ENCODE data around the gene DCBLD2. TPM values are rescaled to one million over a fixed set of nuclear protein-coding genes. Genes with fewer than 3 reads are reported as not detected.

The DCBLD2 gene
- total RNA-seq, 2 donors from 2014 or later = 15.3 to 22.4 TPM

DNA sequence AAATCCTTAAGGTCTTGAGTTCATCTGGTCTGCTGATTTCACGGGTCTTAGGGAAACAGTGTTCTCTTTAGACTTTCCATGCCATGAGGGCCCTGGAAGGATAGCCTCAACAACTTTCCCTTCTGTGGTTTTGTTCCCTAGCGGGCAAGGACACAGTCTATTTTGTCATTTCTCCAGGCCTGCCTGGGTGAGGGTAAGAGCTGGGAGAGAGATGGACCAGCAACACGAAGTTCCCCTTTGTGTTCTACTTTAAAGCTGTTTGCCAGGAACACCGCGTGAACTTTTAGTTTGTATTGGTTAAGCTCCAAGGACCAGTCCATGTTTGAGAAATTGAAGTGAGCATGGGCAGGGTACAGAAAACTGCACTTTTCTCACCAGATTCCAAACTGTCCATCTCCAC, 117.5 kb downstream of the DCBLD2 start:
- 21 to 24% methylated on average over 5 of the region's 5 CpGs for WGBS, 2 donors
- H3K4me1 ChIP-seq = peaks cover 32% of the 10 kb centered on the region
- no peak overlapping the region for H3K4me3 ChIP-seq
- ATAC-seq (peak; percentile 59), DNase-seq (peak in 3 of 4 donors; percentile 29 to 52 (median 43))
- no peaks in the 10 kb centered on the region for H3K27me3 ChIP-seq
- no peak for TF ChIP-seq POLR2A (IDR thresholded peaks at IDR 0.05)
- TF ChIP-seq, protein P1, sequence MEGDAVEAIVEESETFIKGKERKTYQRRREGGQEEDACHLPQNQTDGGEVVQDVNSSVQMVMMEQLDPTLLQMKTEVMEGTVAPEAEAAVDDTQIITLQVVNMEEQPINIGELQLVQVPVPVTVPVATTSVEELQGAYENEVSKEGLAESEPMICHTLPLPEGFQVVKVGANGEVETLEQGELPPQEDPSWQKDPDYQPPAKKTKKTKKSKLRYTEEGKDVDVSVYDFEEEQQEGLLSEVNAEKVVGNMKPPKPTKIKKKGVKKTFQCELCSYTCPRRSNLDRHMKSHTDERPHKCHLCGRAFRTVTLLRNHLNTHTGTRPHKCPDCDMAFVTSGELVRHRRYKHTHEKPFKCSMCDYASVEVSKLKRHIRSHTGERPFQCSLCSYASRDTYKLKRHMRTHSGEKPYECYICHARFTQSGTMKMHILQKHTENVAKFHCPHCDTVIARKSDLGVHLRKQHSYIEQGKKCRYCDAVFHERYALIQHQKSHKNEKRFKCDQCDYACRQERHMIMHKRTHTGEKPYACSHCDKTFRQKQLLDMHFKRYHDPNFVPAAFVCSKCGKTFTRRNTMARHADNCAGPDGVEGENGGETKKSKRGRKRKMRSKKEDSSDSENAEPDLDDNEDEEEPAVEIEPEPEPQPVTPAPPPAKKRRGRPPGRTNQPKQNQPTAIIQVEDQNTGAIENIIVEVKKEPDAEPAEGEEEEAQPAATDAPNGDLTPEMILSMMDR (IDR thresholded peaks at IDR 0.05) = no peak
- intact Hi-C loops (cut with DNase I) = no loop called here
- H3K9me3 ChIP-seq = no peaks in the 10 kb centered on the region
- peak overlapping the region in 1 of 4 donors; percentile 60 for H3K27ac ChIP-seq
- H3K36me3 ChIP-seq (replicated peaks in 1 of 2; ENCODE audit: insufficient read depth in 1 of 2, low read depth in 2 of 2) = no peaks in the 10 kb centered on the region

DNA sequence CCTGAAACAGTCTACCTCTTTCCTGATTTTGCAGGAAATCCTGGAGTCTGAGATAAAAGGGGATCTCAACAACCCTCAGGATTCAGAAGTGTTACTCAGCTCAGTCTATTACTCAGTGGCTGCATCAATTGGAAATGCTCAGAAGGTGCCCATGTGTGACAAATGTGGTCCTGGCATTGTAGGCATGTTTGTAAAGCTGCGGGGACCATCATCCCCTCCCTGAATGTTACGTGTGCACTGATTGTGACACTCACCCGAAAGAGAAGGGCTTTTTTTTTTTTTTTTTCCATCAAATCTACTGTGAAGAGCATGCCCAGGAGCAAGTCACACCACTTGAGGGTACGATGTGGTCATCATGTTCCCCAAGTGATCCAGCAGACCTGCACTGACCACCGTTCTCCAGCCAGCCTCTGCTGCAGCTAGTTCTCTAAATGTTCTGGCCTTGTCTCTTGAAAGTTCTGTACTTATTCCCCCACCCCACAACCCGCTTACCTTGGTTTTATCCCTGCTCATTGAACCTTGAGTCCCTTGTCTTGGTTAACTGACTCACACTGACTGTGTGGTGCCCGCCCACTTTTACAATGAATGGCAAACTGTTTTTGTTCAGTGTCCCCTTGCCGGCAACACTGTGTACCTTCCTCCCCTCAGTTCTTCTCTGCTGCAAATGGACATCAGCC, 118.5 kb downstream of the DCBLD2 start:
- ATAC-seq (no peak), DNase-seq (no peak)
- H3K27ac ChIP-seq = no peak overlapping the region
- no peaks in the 10 kb centered on the region for H3K36me3 ChIP-seq (replicated peaks in 1 of 2; ENCODE audit: insufficient read depth in 1 of 2, low read depth in 2 of 2)
- peaks cover 42% of the 10 kb centered on the region for H3K4me1 ChIP-seq
- H3K4me3 ChIP-seq = no peak overlapping the region
- TF ChIP-seq, protein P1 (IDR thresholded peaks at IDR 0.05) = no peak
- TF ChIP-seq POLR2A (IDR thresholded peaks at IDR 0.05) = no peak
- H3K27me3 ChIP-seq = no peaks in the 10 kb centered on the region
- intact Hi-C loops (cut with DNase I) = no loop called here
- H3K9me3 ChIP-seq = no peaks in the 10 kb centered on the region
- 77 to 82% methylated on average over 8 of the region's 8 CpGs for WGBS, 2 donors

DNA sequence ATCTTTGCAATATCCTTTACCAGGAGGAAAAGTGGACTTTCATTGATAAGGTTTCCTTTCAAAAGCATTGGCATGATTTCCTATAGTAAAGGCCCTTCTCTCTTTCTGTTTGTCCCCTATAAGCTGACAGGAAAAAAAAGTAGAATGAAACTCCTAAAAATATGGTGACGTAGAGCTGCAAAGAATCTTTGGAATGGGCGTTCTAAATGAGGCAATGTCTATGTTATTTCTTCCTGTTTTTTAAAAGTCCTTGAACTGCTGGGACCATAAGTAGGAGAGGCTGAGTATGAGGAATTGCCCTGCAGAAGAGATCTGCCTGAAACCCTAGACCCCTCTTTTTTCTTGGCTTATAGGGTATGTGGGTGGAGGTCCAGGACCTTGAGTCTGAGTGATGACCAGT, 121.2 kb downstream of the DCBLD2 start:
- intact Hi-C loops (cut with DNase I) = no loop called here
- Histone ChIP-seq H3K36me3 (replicated peaks in 1 of 2; ENCODE audit: insufficient read depth in 1 of 2, low read depth in 2 of 2) (no peaks in the 10 kb centered on the region), H3K27me3 (no peaks in the 10 kb centered on the region), H3K9me3 (no peaks in the 10 kb centered on the region), H3K4me3 (no peak overlapping the region), H3K27ac (peak overlapping the region in 2 of 4 donors; percentile 31), H3K4me1 (peaks cover 52% of the 10 kb centered on the region)
- no peak for DNase-seq
- no peak for TF ChIP-seq POLR2A (IDR thresholded peaks at IDR 0.05)
- TF ChIP-seq, protein P1 (IDR thresholded peaks at IDR 0.05) = no peak
- WGBS, 2 donors = 83% methylated on average over 2 of the region's 2 CpGs
- no peak for ATAC-seq

DNA sequence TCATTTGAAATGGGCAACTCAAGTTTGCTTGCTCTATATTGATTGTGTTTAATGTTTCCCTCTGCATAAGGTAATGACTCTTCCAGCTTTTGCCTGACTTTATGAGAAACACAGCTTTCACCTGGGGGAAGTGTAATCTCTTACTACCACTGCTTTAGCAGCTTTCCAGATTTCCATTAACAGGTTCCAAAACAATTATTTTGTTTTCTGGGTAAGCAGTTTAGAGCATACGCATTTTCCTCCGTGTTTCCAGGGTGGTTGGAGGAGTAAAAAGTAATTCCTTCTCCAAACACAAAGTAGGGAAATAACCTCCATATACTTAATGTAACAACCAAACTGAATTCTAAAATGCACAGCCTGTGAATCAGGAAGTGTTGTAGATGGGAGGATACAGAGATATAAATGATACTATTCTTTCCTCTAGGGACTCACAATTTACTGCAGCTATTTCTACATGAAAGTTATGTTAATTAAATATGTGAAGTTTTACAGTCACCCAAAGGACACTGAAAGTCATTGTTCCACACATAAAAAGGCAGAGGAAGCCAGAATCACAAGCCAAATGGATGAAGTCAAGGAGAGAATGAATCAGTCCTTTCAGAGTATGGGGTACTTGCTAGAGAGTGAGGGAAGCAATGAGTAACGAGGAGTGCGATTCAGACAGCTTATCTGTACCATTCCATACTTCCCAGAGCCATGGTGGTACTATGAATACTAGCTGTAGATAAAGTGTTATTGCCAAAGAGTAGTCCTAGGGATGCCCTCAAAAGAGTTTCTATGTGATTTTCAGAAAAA, 121.8 kb downstream of the DCBLD2 start:
- no peak overlapping the region for H3K4me3 ChIP-seq
- intact Hi-C loops (cut with DNase I) = no loop called here
- H3K27ac ChIP-seq = peak overlapping the region in 3 of 4 donors; percentile 25 to 69 (median 31)
- no peaks in the 10 kb centered on the region for H3K27me3 ChIP-seq
- 49 to 56% methylated on average over 4 of the region's 4 CpGs for WGBS, 2 donors
- H3K36me3 ChIP-seq (replicated peaks in 1 of 2; ENCODE audit: insufficient read depth in 1 of 2, low read depth in 2 of 2) = no peaks in the 10 kb centered on the region
- ATAC-seq (no peak), DNase-seq (no peak)
- no peak for TF ChIP-seq POLR2A (IDR thresholded peaks at IDR 0.05)
- TF ChIP-seq, protein P1 (IDR thresholded peaks at IDR 0.05) = no peak
- no peaks in the 10 kb centered on the region for H3K9me3 ChIP-seq
- H3K4me1 ChIP-seq = peaks cover 48% of the 10 kb centered on the region

Measured in body of pancreas (tissue), 4 donors.